Measurements from ENCODE around the gene GDF10. TPM values are rescaled to one million over a fixed set of nuclear protein-coding genes. Genes with fewer than 3 reads are reported as not detected.

The GDF10 gene
- total and polyA plus RNA-seq, 2 donors (not counting 3 experiments of a cell fraction or from before 2014, with no cell fraction given), result not detected

- no TSS peak for BruUV-seq (replicated peaks)
Observed at GRCh38 chr10:47291682-47292081, 8.3 kb upstream of the GDF10 start.

More at GRCh38 chr10:47291682-47292081, 8.3 kb upstream of the GDF10 start:
- Histone ChIP-seq H3K9ac (replicated peaks; ENCODE audit: extremely low read depth, insufficient read depth, low read length) (no peak overlapping the region), H3K4me3 (replicated peaks in 1 of 3; ENCODE audit: insufficient read depth in 1 of 3, low read depth in 1 of 3, low read length in 3 of 3) (no peak overlapping the region), H3K9me1 (replicated peaks; ENCODE audit: control insufficient read depth, extremely low read depth, insufficient read depth, low read length) (no peaks in the 10 kb centered on the region), H3K79me2 (ENCODE audit: control insufficient read depth, insufficient read depth, low read length) (no peaks in the 10 kb centered on the region), H2AFZ (ENCODE audit: low read depth, low read length) (no peak overlapping the region), H3K36me3 (ENCODE audit: control insufficient read depth in 2 of 2, extremely low read depth in 1 of 2, insufficient read depth in 2 of 2, low read length in 2 of 2) (no peaks in the 10 kb centered on the region), H3K27ac (ENCODE audit: insufficient read depth, low read depth, low read length) (no peak overlapping the region), H4K20me1 (replicated peaks; ENCODE audit: control insufficient read depth, extremely low read depth, insufficient read depth, low read length) (no peaks in the 10 kb centered on the region), H3K9me3 (replicated peaks; ENCODE audit: control insufficient read depth, insufficient read depth, low read length) (no peaks in the 10 kb centered on the region), H3K4me2 (ENCODE audit: insufficient read depth, low read length) (no peak overlapping the region), H3K4me1 (ENCODE audit: control insufficient read depth, extremely low read depth, insufficient read depth, low read length) (no peaks in the 10 kb centered on the region), H3K27me3 (ENCODE audit: control insufficient read depth in 2 of 2, insufficient read depth in 2 of 2, low read length in 2 of 2) (peaks cover 5 to 8% of the 10 kb centered on the region in 2 experiments)
- POLR2A ChIA-PET, result no interaction called here
- dilution Hi-C loops (cut with MboI; ENCODE audit: extremely low pct_ligation_motif_present, low sequenced_read_pairs), result no loop called here
- no peak for DNase-seq (ENCODE audit: low read depth, low spot score)
- FAIRE-seq, result no peak
- intact Hi-C loops (cut with micrococcal nuclease), result no loop called here
- CTCF ChIA-PET, result no interaction called here
- no peak for TF ChIP-seq GATA2 (IDR thresholded peaks at IDR 0.05; ENCODE audit: insufficient read depth, insufficient read length, low read depth, low read length)
- TF ChIP-seq CTCF (IDR thresholded peaks at IDR 0.05; ENCODE audit: extremely low read depth in 1 of 2, insufficient read depth in 1 of 2, low read depth in 1 of 2, low read length in 2 of 2), result no peak
- no peak for TF ChIP-seq MAX (IDR thresholded peaks at IDR 0.05; ENCODE audit: insufficient read depth, insufficient read length)
- no peak for TF ChIP-seq POLR2AphosphoS5 (IDR thresholded peaks at IDR 0.05; ENCODE audit: insufficient read depth, low read depth, low read length)
- no peak for TF ChIP-seq JUN (IDR thresholded peaks at IDR 0.05; ENCODE audit: borderline replicate concordance, insufficient read depth, insufficient read length, low read depth)
- no peak for TF ChIP-seq MYC (IDR thresholded peaks at IDR 0.05; ENCODE audit: low read depth, low read length)
- no peak for TF ChIP-seq EZH2 (IDR thresholded peaks at IDR 0.05; ENCODE audit: borderline replicate concordance, low read depth, low read length, severe bottlenecking)
- no peak for TF ChIP-seq FOS (IDR thresholded peaks at IDR 0.05; ENCODE audit: borderline replicate concordance, insufficient read depth, low read length)
- TF ChIP-seq POLR2A (IDR thresholded peaks at IDR 0.05; ENCODE audit: low read depth, low read length), result no peak
